Stimulated activated CD8-positive, alpha-beta memory T cell treated with anti-CD3 and anti-CD28 coated beads, Interleukin-4, amount 100 ng/mL, for 48 hours (primary cell): ENCODE measurements around the gene LCTL.

ENCODE experiments used
- DNase-seq: peaks from one replicate; pipeline ENCODE4 v3.0.0-alpha.2; 2020

LCTL gene

GRCh38 chr15:66498501-66499386 lies 67.1 kb downstream of the LCTL start:
- peak; percentile 40 for DNase-seq
